ENCODE data around the gene ACTBL2. TPM values are rescaled to one million over a fixed set of nuclear protein-coding genes. Genes with fewer than 3 reads are reported as not detected.

ACTBL2 gene
- total and polyA plus RNA-seq, 3 donors from 2014 or later = 0.15 to 0.16 TPM; not detected in 1

DNA sequence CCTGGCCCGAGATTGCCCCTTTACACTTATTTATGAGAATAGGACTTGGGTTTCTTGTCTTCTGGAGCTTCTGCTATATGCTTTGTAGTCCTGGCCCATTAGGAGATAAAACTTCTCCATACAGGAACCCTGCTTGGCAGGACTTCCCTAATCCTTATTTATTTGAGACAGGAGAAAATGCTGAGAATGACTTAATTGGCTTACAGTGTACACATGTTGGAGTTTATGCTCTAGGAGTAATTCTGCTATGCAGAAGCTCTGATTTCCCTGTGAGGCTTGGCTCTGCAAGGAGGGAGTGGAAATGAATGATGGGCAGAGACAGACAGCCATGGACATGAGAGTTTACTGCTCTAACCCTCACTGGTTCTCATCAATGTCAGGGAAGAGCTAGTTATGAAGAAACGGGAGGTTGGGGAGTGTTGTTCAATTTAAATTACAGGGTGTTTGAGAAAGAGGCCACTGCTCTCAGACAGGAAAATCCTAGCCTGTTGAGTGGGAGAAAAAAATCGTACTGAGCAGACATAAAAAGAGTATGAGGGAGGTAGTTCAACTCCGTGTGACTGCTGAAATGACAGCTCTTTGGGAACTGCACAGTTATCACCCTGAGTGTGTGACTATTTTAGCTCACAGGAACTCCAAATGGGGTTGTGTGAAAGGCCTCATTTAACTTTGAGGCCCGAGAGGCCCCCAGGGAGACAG lies 37.5 kb downstream of the ACTBL2 start:
- Histone ChIP-seq H3K36me3 (ENCODE audit: low read depth, missing control alignments) (no peaks in the 10 kb centered on the region), H3K27me3 (no peaks in the 10 kb centered on the region), H3K27ac (no peak overlapping the region), H3K4me1 (peaks cover 1% of the 10 kb centered on the region), H3K9me3 (no peaks in the 10 kb centered on the region), H3K4me3 (no peak overlapping the region)
- intact Hi-C loops (cut with DNase I; ENCODE audit: low total_unique reads) = no loop called here
- no peak for DNase-seq
- no peak for TF ChIP-seq CTCF (IDR thresholded peaks at IDR 0.05)
- TF ChIP-seq POLR2A (IDR thresholded peaks at IDR 0.05) = no peak
- 74 to 83% methylated on average over 5 of the region's 5 CpGs for WGBS, 2 donors

DNA sequence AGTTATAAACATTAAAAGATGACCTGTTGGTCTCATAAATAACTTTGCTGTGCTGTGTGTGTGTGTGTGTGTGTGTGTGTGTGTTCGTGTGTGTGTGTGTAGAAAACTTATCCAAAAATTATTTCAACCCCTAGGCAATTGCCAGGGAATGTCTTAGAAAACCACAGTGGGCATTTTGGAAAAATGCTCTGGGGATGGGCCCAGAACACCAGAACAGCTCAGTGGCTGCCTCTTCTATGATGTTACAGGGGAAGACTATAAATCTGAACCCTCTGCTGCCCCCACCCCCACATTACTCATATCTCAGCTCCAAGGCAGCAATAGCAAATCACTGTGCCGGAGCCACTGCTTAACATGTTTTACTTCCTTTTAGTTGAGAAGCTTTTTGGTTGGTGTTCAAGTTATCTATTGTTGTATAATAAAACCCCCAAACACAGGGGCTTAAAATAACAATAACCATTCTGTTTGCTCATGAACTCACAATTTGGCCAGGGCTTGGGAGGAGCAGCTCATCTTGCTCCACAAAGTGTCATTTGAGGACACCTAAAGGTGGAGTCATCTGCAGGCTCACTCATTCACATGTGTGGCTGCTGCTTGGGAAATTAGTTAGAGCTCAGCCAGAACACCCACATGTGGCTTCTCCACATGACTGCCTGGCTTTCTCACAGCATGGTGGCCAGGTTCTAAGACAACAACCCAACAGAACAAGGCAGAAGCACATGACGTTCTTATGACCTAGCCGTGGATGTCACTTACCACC lies 40.4 kb downstream of the ACTBL2 start:
- Histone ChIP-seq H3K4me1 (no peaks in the 10 kb centered on the region), H3K9me3 (no peaks in the 10 kb centered on the region), H3K36me3 (ENCODE audit: low read depth, missing control alignments) (no peaks in the 10 kb centered on the region), H3K27ac (no peak overlapping the region), H3K4me3 (no peak overlapping the region), H3K27me3 (no peaks in the 10 kb centered on the region)
- TF ChIP-seq POLR2A (IDR thresholded peaks at IDR 0.05) = no peak
- no peak for TF ChIP-seq CTCF (IDR thresholded peaks at IDR 0.05)
- intact Hi-C loops (cut with DNase I; ENCODE audit: low total_unique reads) = no loop called here
- no peak for DNase-seq
- WGBS, 2 donors = 71 to 74% methylated on average over 4 of the region's 4 CpGs

DNA sequence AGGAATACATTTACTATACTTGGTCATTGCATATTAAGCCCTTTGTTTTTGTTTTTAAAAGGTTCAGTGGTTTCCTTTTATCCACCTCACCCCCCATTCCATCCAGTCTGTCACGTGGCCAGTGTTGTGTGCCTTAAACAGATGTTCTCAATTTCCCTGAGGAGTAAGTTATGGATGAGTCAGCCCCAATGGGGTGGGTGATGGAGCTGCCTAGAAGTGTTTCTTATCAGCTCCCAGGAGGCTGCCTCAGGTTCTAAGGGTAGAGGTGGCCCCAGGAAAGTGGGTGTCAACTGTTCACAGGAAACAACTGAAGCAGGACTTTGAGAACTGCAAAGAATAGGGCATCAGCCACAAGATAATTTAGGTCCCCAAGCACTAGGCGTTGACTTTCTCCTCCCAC lies 41.1 kb downstream of the ACTBL2 start:
- Histone ChIP-seq H3K27me3 (no peaks in the 10 kb centered on the region), H3K4me1 (no peaks in the 10 kb centered on the region), H3K9me3 (no peaks in the 10 kb centered on the region), H3K27ac (no peak overlapping the region), H3K36me3 (ENCODE audit: low read depth, missing control alignments) (no peaks in the 10 kb centered on the region), H3K4me3 (no peak overlapping the region)
- no peak for DNase-seq
- no peak for TF ChIP-seq POLR2A (IDR thresholded peaks at IDR 0.05)
- TF ChIP-seq CTCF (IDR thresholded peaks at IDR 0.05) = no peak
- 54 to 63% methylated on average over 2 of the region's 2 CpGs for WGBS, 2 donors
- intact Hi-C loops (cut with DNase I; ENCODE audit: low total_unique reads) = no loop called here

GRCh38 chr5:57439601-57440000 lies 43.0 kb downstream of the ACTBL2 start:
- no peaks in the 10 kb centered on the region for H3K4me1 ChIP-seq
- TF ChIP-seq CTCF (IDR thresholded peaks at IDR 0.05) (no peak), POLR2A (IDR thresholded peaks at IDR 0.05) (no peak)
- H3K27me3 ChIP-seq = no peaks in the 10 kb centered on the region
- H3K4me3 ChIP-seq = no peak overlapping the region
- no peaks in the 10 kb centered on the region for H3K36me3 ChIP-seq (ENCODE audit: low read depth, missing control alignments)
- intact Hi-C loops (cut with DNase I; ENCODE audit: low total_unique reads) = no loop called here
- no peak for DNase-seq
- 79% methylated on average over 2 of the region's 2 CpGs for WGBS, 2 donors
- no peak overlapping the region for H3K27ac ChIP-seq
- no peaks in the 10 kb centered on the region for H3K9me3 ChIP-seq
